RKO (cell line): ENCODE measurements around the gene FIBP.
A peak's percentile ranks its signal among the peaks of the same experiment; 100 is the strongest.

Experiments used
- DNase-seq: peaks from one replicate; pipeline ENCODE4 v3.0.0-alpha.2; 2016; ENCODE audit warnings: low spot score

Gene FIBP

GRCh38 chr11:65890324-65891218 is 2.3 kb upstream of the FIBP start, which contains the start of gene CCDC85B:
TSS of gene CCDC85B (plus strand) at chr11:65890673. CDS start at chr11:65890784, 111 bp downstream.
- peak; percentile 96 for DNase-seq

DNA sequence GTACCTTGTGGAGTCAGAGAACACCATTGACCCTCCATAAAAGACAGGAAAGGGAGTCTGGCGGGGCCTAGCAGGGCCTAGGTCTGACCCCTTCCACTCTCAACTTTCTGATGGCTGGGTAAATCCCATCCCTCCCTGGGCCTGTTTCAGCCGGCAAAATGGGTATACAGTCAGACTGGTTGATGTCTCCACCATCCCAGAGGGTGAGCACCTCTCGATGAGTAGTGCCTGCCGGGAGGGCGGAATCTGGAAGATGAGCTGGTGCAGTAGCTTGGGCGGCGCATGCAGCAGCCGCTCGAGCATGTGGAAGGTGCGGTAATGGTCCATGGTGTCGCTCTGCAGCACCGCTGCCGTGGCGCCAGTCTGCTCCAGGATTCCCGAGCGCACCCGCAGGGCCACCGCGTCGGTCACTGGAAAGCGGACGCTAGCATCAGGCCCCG is 528 bp downstream of the FIBP start:
- DNase-seq: peak; percentile 85

DNA sequence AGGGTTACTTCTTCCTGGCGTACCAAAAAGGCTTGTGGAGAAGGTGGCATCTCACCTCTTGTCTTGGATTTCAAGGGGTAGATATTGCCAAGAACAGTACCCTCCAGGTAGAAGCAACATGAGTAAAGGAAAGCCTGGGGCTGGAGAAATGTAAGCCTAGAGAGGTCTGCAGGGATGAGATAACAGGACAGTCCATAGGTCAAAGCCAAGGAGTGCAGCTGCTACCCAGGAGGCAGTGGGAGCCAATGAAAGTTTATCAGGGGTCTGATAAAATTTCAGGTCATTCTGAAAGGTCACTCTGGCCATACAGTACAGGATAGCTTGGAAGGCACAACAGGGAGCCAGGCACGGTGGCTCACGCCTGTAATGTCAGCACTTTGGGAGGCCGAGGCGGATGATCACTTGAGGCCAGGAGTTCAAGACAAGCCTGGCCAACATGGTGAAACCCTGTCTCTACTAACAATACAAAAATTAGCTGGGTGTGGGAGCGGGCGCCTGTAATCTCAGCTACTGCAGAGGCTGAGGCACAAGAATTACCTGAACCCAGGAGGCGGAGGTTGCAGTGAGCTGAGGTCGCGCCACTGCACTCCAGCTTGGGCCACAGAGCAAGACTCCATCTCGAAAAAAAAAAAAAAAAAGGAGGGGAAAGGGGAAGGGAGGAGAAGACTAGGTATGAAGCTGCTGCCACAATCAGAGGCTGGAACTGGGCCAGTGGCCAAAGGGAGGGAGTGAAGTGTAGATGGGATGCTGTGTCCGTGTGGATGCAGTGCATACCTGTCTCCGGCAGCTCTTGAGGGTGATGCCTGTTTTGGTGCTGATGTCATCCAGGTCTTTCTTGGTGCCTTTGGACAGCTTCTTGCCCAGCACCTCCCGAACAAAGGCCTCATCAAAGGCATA is 1.2 kb downstream of the FIBP start:
- DNase-seq: no peak

DNA sequence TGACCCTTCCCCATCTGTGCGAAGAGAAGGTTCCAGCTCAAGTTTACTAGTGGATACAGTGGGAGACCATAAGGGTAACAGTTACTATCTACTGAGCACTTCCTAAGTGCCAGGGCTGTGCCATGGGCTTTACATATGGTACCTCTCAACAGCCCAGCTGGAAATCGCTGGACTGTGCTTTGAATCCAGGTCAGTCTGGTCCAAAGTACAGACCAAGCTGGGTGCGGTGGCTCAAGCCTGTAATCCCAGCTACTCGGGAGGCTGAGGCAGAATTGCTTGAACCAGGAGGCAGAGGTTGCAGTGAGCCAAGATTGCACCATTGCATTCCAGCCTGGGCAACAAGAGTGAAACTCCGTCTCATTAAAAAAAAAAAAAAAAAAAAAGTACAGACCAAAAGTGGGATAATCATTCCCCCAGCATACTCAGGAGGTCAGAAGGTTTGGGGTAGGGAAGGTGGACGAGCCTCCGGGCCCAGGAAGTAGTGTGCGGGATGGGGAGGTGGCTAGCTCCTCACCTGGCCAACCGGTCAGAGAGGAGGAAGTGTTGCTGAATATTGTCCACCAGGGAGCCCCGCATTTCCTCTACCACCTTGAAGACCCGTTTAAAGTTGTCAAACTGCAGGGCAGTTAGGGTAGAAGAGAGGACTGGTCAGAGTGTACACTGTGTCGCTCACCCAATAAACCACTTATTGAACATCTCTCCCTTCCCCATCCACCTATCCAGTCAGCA is 2.3 kb downstream of the FIBP start:
- DNase-seq: no peak

DNA sequence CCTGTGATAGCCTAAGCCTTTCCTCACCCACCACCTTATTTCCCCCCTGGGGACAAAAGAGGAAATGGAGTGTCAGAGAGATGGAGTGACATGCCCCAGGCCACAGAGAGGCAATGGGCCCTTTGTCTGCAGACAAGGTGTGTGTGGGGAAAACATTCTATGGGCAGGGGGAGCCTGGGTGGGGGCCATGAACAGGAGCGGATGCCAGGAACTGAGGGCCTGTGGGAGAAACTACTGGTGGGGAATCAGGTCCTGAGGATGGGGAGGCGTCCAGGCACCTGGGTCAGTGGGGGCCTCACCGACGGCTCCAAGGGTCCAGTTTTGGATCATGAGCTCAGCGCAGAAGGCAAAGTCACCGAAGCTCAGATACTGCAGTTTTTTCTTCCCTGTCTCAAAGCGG is 3.0 kb downstream of the FIBP start:
- no peak for DNase-seq

GRCh38 chr11:65884716-65885092 is 3.6 kb downstream of the FIBP start:
- peak; percentile 79 for DNase-seq

- DNase-seq: no peak
Observed at GRCh38 chr11:65883786-65884715, 4.2 kb downstream of the FIBP start.

DNA sequence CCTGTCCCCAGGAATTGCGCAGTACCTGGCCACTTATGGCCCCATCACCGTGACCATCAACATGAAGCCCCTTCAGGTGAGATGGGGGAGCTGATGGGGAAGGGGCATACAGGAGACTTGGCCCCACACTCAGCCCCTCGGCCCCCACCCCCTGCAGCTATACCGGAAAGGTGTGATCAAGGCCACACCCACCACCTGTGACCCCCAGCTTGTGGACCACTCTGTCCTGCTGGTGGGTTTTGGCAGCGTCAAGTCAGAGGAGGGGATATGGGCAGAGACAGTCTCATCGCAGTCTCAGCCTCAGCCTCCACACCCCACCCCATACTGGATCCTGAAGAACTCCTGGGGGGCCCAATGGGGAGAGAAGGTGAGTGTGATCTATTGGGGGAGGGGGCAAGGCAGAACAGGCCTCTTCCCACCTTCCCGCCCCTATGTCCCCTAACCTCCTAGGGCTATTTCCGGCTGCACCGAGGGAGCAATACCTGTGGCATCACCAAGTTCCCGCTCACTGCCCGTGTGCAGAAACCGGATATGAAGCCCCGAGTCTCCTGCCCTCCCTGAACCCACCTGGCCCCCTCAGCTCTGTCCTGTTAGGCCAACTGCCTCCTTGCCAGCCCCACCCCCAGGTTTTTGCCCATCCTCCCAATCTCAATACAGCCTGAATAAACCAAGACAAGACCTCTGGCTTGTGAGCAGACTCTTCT is 5.1 kb downstream of the FIBP start:
- DNase-seq: no peak

- DNase-seq: no peak
Observed at GRCh38 chr11:65882120-65883057, 5.9 kb downstream of the FIBP start.

DNA sequence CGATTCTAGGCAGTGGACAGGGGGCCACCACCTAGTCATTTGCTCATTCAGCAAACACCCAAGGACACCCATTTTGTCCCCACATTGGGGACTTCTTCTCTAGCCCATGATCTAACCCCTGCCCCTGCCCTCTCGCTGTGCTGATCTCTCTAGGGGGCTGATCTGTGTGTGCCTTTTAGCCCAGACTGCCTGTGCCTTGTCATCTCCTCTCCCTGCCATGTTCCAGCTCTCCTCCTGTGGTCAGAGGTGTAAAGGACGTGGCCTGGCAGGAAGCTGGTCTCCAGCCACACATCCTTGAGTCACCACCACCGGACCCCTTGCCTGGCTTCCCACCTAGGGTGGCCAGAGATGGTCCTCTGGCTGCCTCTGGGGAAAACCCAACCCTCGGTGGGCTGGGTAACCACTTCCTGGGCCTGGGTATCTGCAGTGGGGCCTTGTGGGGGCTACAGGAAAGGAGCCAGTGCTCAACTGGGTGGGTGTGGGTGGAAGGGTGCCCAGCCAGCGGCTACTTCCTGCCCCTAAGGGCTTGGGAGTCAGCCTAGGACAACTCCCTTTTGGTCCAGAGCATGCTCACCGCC is 7.3 kb downstream of the FIBP start:
- DNase-seq: no peak

- no peak for DNase-seq
Observed at GRCh38 chr11:65880027-65880426, 8.2 kb downstream of the FIBP start.

GRCh38 chr11:65879617-65880016 is 8.7 kb downstream of the FIBP start, which contains the start of gene CTSW:
TSS of gene CTSW (plus strand) at chr11:65879837. CDS start at chr11:65879855, 18 bp downstream.
- DNase-seq: no peak

DNA sequence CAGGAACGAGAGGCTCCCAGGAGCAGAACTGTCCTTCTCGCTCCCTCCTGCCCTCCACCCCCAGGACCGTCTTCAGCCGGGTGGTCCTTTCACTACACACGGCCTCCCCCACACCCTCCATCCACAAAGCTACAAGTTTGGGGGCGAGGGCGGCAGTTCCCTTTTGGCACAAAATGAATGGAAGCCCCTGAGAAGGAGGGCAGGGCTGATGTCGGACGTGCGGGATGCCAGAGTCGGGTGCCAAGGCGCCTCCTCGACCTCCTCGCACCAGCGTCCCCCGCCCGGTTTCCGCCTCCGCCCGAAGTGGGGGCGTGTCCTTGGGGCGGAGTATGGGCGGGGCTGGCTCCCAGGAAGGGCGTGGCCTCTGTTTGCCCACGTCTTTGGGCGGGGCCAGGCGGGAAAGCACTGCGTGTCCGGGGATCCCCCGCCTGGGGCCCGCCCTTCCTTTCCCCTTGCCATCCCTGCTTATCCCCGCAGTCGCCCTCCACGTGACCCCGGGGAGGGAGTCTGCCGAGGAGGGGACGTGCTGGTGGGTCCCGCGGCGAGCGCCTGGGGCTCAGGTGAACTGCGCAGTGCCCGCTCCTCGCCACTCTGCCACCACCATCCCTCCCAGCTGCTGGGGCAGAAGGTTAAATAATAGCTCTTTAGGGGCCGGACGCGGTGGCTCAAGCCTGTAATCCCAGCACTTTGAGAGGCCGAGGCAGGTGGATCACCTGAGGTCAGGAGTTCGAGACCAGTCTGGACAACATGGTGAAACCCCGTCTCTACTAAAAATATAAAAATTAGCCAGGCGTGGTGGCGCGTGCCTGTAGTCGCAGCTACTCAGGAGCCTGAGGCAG is 14.7 kb downstream of the FIBP start:
- peak; percentile 88 for DNase-seq

- no peak for DNase-seq
Observed at GRCh38 chr11:65872586-65873317, 15.5 kb downstream of the FIBP start, which contains the start of gene EFEMP2. TSS of gene EFEMP2 (minus strand) at chr11:65872800. CDS start at chr11:65872354, 446 bp downstream.

DNA sequence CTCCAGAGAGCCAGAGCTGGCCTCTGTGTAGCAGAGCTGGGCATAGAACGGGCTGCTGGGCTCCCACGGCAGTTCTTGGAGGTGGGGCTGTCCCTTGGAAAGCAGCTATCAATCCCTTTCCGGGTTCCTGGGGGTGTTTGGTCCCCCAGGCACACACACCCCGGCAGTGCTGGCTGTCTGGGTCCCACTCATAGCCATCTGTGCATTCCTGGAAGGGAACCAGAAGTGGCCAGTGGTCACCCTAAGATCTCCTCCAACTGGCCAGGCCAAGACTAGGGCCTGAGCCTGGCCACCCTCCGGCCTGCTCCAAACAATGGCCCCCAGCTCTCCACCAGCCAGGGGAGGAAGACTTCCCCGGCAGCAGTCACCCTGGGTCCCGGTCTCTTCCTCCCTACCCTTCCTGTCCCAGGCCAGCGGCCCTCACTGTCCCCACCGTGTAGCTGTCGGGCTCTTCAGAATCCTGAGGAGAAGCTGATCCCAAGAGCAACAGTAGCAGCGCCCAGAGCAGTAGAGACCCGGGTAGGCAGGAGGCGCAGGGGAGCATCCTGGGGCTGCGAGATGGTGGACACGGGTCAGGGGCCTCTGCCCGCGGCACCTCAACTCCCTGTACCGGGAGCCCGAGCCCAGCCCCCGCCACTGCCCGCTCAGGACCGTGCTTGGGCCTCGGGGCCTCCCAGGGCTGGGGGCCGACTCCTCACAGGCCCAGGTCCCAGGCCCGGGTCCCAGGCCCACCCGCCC is 16.3 kb downstream of the FIBP start:
- DNase-seq: no peak
